Activated CD4-positive, alpha-beta memory T cell treated with anti-CD3 and anti-CD28 coated beads for 36 hours (primary cell): Measurements from ENCODE around the gene RFLNA. TPM values are rescaled to one million over a fixed set of nuclear protein-coding genes. Genes with fewer than 3 reads are reported as not detected.

Source experiments
- CTCF ChIA-PET: fragments of 350-600 bp; sonication (Branson Sonifier 250); formaldehyde crosslinking; loops from one replicate; lab custom pipeline; 2021; ENCODE audit warnings: antibody characterized with exemption, inconsistent platforms; lab: Charles Lee
- POLR2A ChIA-PET: fragments of 350-600 bp; sonication (Branson Sonifier 250); formaldehyde crosslinking; loops from one replicate; lab custom pipeline; 2021; ENCODE audit warnings: antibody characterized with exemption; lab: Charles Lee
- DNase-seq: peaks from one replicate; pipeline ENCODE4 v3.0.0-alpha.2; 2020
- H3K27ac Mint-ChIP-seq: one replicate; pipeline ENCODE4 v1.8.0; 2021; ENCODE audit warnings: mixed read lengths
- H3K27me3 Mint-ChIP-seq: one replicate; pipeline ENCODE4 v1.8.0; 2021; ENCODE audit warnings: mixed read lengths
- H3K36me3 Mint-ChIP-seq: one replicate; pipeline ENCODE4 v1.8.0; 2021; ENCODE audit warnings: mixed read lengths
- H3K4me1 Mint-ChIP-seq: one replicate; pipeline ENCODE4 v1.8.0; 2021; ENCODE audit warnings: low read depth, mixed read lengths
- H3K4me3 Mint-ChIP-seq: one replicate; pipeline ENCODE4 v1.8.0; 2021; ENCODE audit warnings: mild to moderate bottlenecking, mixed read lengths
- H3K9me3 Mint-ChIP-seq: one replicate; pipeline ENCODE4 v1.8.0; 2021; ENCODE audit warnings: mixed read lengths
- intact Hi-C: fragments of 100-400 bp; cut with micrococcal nuclease; formaldehyde crosslinking; loops from one replicate; pipeline ENCODE4 v1.15.1; 2023
- microRNA-seq: library from miRNA; unstranded; fragments of <30 nt; microRNA quantifications from one replicate; pipeline ENCODE4 v1.2.0, GENCODE V29; 2022; ENCODE audit warnings: borderline number of aligned reads, borderline microRNAs expressed, borderline replicate concordance
- total RNA-seq, 2 experiments: library from RNA; stranded (reverse); gene quantifications; one replicate each; pipeline ENCODE4 v1.2.3, GENCODE V29; 2021

RFLNA gene
- total RNA-seq, 2 experiments from 2014 or later = not detected

GRCh38 chr12:124364543-124364942, 69.7 kb downstream of the RFLNA start:
- peaks cover 3% of the 10 kb centered on the region for H3K36me3 Mint-ChIP-seq
- ChIA-PET CTCF (no interaction called here), POLR2A (no interaction called here)
- H3K27me3 Mint-ChIP-seq = no peaks in the 10 kb centered on the region
- intact Hi-C loops = no loop called here
- H3K27ac Mint-ChIP-seq = no peak overlapping the region
- no peaks in the 10 kb centered on the region for H3K9me3 Mint-ChIP-seq
- H3K4me3 Mint-ChIP-seq = no peak overlapping the region
- H3K4me1 Mint-ChIP-seq = no peaks in the 10 kb centered on the region
- no peak for DNase-seq

Small RNA genes lying within 50 kb of the gene (microRNA-seq; reads per million reads assigned to microRNA genes)
- not detected for gene MIR6880
